Right forelimb (tissue), 1 donor: ENCODE data around the gene C3orf52.

Experiments
- DNase-seq: peaks from one replicate; pipeline ENCODE4 v3.0.0-alpha.2; 2018

The C3orf52 gene

GRCh38 chr3:112086875-112087524, 811 bp downstream of the C3orf52 start:
- DNase-seq, result no peak

GRCh38 chr3:112087746-112088145, 1.6 kb downstream of the C3orf52 start:
- DNase-seq, result no peak

GRCh38 chr3:112088944-112089343, 2.8 kb downstream of the C3orf52 start:
- no peak for DNase-seq

GRCh38 chr3:112089956-112090886, 4.0 kb downstream of the C3orf52 start:
- DNase-seq, result no peak

- DNase-seq, result no peak
Observed at GRCh38 chr3:112090887-112091586, 4.8 kb downstream of the C3orf52 start.

- DNase-seq, result no peak
Observed at GRCh38 chr3:112092496-112093179, 6.4 kb downstream of the C3orf52 start.

GRCh38 chr3:112093180-112093522, 7.0 kb downstream of the C3orf52 start:
- DNase-seq, result no peak

GRCh38 chr3:112095731-112096130, 9.5 kb downstream of the C3orf52 start:
- no peak for DNase-seq

- DNase-seq, result no peak
Observed at GRCh38 chr3:112096176-112096575, 10.0 kb downstream of the C3orf52 start.

GRCh38 chr3:112097378-112097777, 11.2 kb downstream of the C3orf52 start:
- no peak for DNase-seq

- no peak for DNase-seq
Observed at GRCh38 chr3:112101916-112102315, 15.7 kb downstream of the C3orf52 start.

GRCh38 chr3:112104774-112105173, 18.6 kb downstream of the C3orf52 start:
- no peak for DNase-seq

- no peak for DNase-seq
Observed at GRCh38 chr3:112109322-112109721, 23.1 kb downstream of the C3orf52 start.

GRCh38 chr3:112111785-112112402, 25.7 kb downstream of the C3orf52 start:
- DNase-seq, result no peak

GRCh38 chr3:112114576-112115160, 28.5 kb downstream of the C3orf52 start:
- DNase-seq, result no peak

- no peak for DNase-seq
Observed at GRCh38 chr3:112115161-112115739, 29.1 kb downstream of the C3orf52 start.

GRCh38 chr3:112115806-112116383, 29.7 kb downstream of the C3orf52 start:
- DNase-seq, result no peak

GRCh38 chr3:112116748-112117186, 30.6 kb downstream of the C3orf52 start:
- DNase-seq, result no peak

- DNase-seq, result no peak
Observed at GRCh38 chr3:112117415-112117814, 31.2 kb downstream of the C3orf52 start.

GRCh38 chr3:112117841-112118571, 31.8 kb downstream of the C3orf52 start:
- DNase-seq, result no peak
